ENCODE results near the gene OTUB2.
"Not testable (repeated sequence)": the region's sequence is repeated elsewhere in the genome, so short reads cannot be mapped to it uniquely, and the experiment has no call there.

Gene OTUB2

GRCh38 chr14:94059998-94060397 lies 33.9 kb downstream of the OTUB2 start:
- DNase-seq: no peak

- no peak for DNase-seq
Measured at GRCh38 chr14:94062344-94062940, 36.3 kb downstream of the OTUB2 start.

- DNase-seq: no peak
Measured at GRCh38 chr14:94066089-94066676, 40.0 kb downstream of the OTUB2 start.

- DNase-seq: not testable (repeated sequence)
Measured at GRCh38 chr14:94072076-94072475, 45.9 kb downstream of the OTUB2 start.

- no peak for DNase-seq
Measured at GRCh38 chr14:94074534-94074933, 48.4 kb downstream of the OTUB2 start.

GRCh38 chr14:94075008-94075407 lies 48.9 kb downstream of the OTUB2 start:
- DNase-seq: no peak

- DNase-seq: no peak
Measured at GRCh38 chr14:94077111-94077821, 51.1 kb downstream of the OTUB2 start.

GRCh38 chr14:94077823-94078222 lies 51.7 kb downstream of the OTUB2 start:
- no peak for DNase-seq

- DNase-seq: no peak
Measured at GRCh38 chr14:94079891-94080620, 53.9 kb downstream of the OTUB2 start.

- peak; percentile 98 for DNase-seq
Measured at GRCh38 chr14:94080621-94081385, 54.7 kb downstream of the OTUB2 start, which contains the start of the genes DDX24 and IFI27L1. TSS of gene DDX24 (minus strand) at chr14:94081202. CDS start at chr14:94079742, 1,460 bp downstream. TSS of gene IFI27L1 (plus strand) at chr14:94081310. CDS start at chr14:94096938, 15,628 bp downstream.

- DNase-seq: no peak
Measured at GRCh38 chr14:94081386-94081820, 55.3 kb downstream of the OTUB2 start.

- no peak for DNase-seq
Measured at GRCh38 chr14:94087891-94088290, 61.8 kb downstream of the OTUB2 start.

- no peak for DNase-seq
Measured at GRCh38 chr14:94088516-94088915, 62.4 kb downstream of the OTUB2 start.

GRCh38 chr14:94089479-94089878 lies 63.3 kb downstream of the OTUB2 start:
- DNase-seq: no peak

- no peak for DNase-seq
Measured at GRCh38 chr14:94093418-94093817, 67.3 kb downstream of the OTUB2 start.

- DNase-seq: no peak
Measured at GRCh38 chr14:94097091-94097490, 71.0 kb downstream of the OTUB2 start.
